H9 (cell line): ENCODE data around the gene ABHD17B. TPM values are rescaled to one million over a fixed set of nuclear protein-coding genes. Genes with fewer than 3 reads are reported as not detected.

ENCODE experiments used
- DNase-seq: peaks from one replicate; pipeline ENCODE4 v3.0.0-alpha.2; 2017
- H2AFZ ChIP-seq: one replicate; pipeline ENCODE4 v1.6.1; 2013; ENCODE audit warnings: mild to moderate bottlenecking, low read length, control low read depth, moderate library complexity
- H2AK5ac ChIP-seq: 2 replicates; pipeline ENCODE4 v1.6.1; 2013; ENCODE audit warnings: low read length, control low read depth, mixed read lengths; ENCODE audit not compliant: insufficient read length
- H2BK120ac ChIP-seq: one replicate; pipeline ENCODE4 v1.6.1; 2013; ENCODE audit warnings: low read depth, mild to moderate bottlenecking, low read length, control low read depth, inconsistent platforms; ENCODE audit not compliant: poor library complexity, severe bottlenecking
- H2BK12ac ChIP-seq: 2 replicates; pipeline ENCODE4 v1.6.1; 2013; ENCODE audit warnings: low read length, control low read depth, mixed read lengths, low read depth; ENCODE audit not compliant: insufficient read length
- H2BK15ac ChIP-seq: 2 replicates; pipeline ENCODE4 v1.6.1; 2013; ENCODE audit warnings: low read depth, low read length, control low read depth
- H2BK20ac ChIP-seq: one replicate; pipeline ENCODE4 v1.6.1; 2013; ENCODE audit warnings: low read depth, mild to moderate bottlenecking, low read length, control low read depth, inconsistent platforms; ENCODE audit not compliant: poor library complexity, severe bottlenecking
- H2BK5ac ChIP-seq: 2 replicates; pipeline ENCODE4 v1.6.1; 2013; ENCODE audit warnings: low read length, control low read depth, mixed read lengths; ENCODE audit not compliant: insufficient read length
- H3K14ac ChIP-seq: 2 replicates; pipeline ENCODE4 v1.6.1; 2013; ENCODE audit warnings: low read length, control low read depth; ENCODE audit not compliant: insufficient read depth
- H3K18ac ChIP-seq: 2 replicates; pipeline ENCODE4 v1.6.1; 2013; ENCODE audit warnings: low read depth, mild to moderate bottlenecking, mixed read lengths, low read length, control low read depth; ENCODE audit not compliant: insufficient read length
- H3K23ac ChIP-seq: 2 replicates; pipeline ENCODE4 v1.6.1; 2013; ENCODE audit warnings: low read length, control low read depth, mixed read lengths, low read depth; ENCODE audit not compliant: insufficient read length
- H3K23me2 ChIP-seq: 2 replicates; pipeline ENCODE4 v1.6.1; 2013; ENCODE audit warnings: low read depth, mild to moderate bottlenecking, mixed read lengths, low read length, control low read depth; ENCODE audit not compliant: insufficient read length, poor library complexity, severe bottlenecking
- H3K27ac ChIP-seq: 2 replicates; pipeline ENCODE4 v1.5.1; 2013; ENCODE audit warnings: low read length, control low read depth, mixed read lengths, low read depth; ENCODE audit not compliant: insufficient read length
- H3K27me3 ChIP-seq: 2 replicates; pipeline ENCODE4 v1.6.1; 2013; ENCODE audit warnings: low read length, control low read depth, inconsistent platforms; ENCODE audit not compliant: insufficient read depth
- H3K4ac ChIP-seq: 2 replicates; pipeline ENCODE4 v1.6.1; 2013; ENCODE audit warnings: low read depth, mild to moderate bottlenecking, control low read depth, inconsistent platforms, low read length, moderate library complexity
- H3K4me1 ChIP-seq: 2 replicates; pipeline ENCODE4 v1.6.1; 2013; ENCODE audit warnings: low read length, control low read depth, inconsistent platforms; ENCODE audit not compliant: insufficient read depth
- H3K4me2 ChIP-seq: 2 replicates; pipeline ENCODE4 v1.6.1; 2013; ENCODE audit warnings: low read length, control low read depth, mixed read lengths; ENCODE audit not compliant: insufficient read length, insufficient read depth
- H3K56ac ChIP-seq: 2 replicates; pipeline ENCODE4 v1.6.1; 2013; ENCODE audit warnings: low read depth, mild to moderate bottlenecking, mixed read lengths, low read length, control low read depth; ENCODE audit not compliant: insufficient read length
- H3K79me1 ChIP-seq: 2 replicates; pipeline ENCODE4 v1.6.1; 2013; ENCODE audit warnings: low read depth, mild to moderate bottlenecking, moderate library complexity, low read length, control low read depth, inconsistent platforms; ENCODE audit not compliant: insufficient read depth, poor library complexity, severe bottlenecking
- H3K79me2 ChIP-seq: 2 replicates; pipeline ENCODE4 v1.6.1; 2013; ENCODE audit warnings: low read length, control low read depth, inconsistent platforms; ENCODE audit not compliant: insufficient read depth
- H3K9ac ChIP-seq: 2 replicates; pipeline ENCODE4 v1.6.1; 2013; ENCODE audit warnings: low read length, control low read depth, mixed read lengths; ENCODE audit not compliant: insufficient read length; ENCODE audit errors: extremely low read depth
- H3K9me3 ChIP-seq: one replicate; pipeline ENCODE4 v1.6.1; 2013; ENCODE audit warnings: low read depth, low read length, inconsistent platforms; ENCODE audit not compliant: control insufficient read depth
- H3T11ph ChIP-seq: one replicate; pipeline ENCODE4 v1.6.1; 2013; ENCODE audit warnings: mild to moderate bottlenecking, low read length, control low read depth, inconsistent platforms
- H4K20me1 ChIP-seq: one replicate; pipeline ENCODE4 v1.6.1; 2013; ENCODE audit not compliant: control insufficient read depth, insufficient read length, insufficient read depth
- H4K5ac ChIP-seq: 2 replicates; pipeline ENCODE4 v1.6.1; 2013; ENCODE audit warnings: low read depth, mild to moderate bottlenecking, mixed read lengths, low read length, control low read depth; ENCODE audit not compliant: insufficient read length
- H4K8ac ChIP-seq: replicated peaks from 2 replicates; pipeline ENCODE4 v1.6.1; 2013; ENCODE audit warnings: low read length, control low read depth, mixed read lengths, low read depth; ENCODE audit not compliant: insufficient read length
- H4K91ac ChIP-seq: 2 replicates; pipeline ENCODE4 v1.6.1; 2013; ENCODE audit warnings: low read depth, mild to moderate bottlenecking, moderate library complexity, mixed read lengths, low read length, control low read depth; ENCODE audit not compliant: insufficient read length
- H3K27ac Mint-ChIP-seq, 3 experiments: 2 replicates in 2 of 3; 3 replicates in 1 of 3; pipeline ENCODE4 v1.8.0; 2020 to 2021; ENCODE audit warnings: mixed read lengths in 3 of 3, mild to moderate bottlenecking in 1 of 3, moderate library complexity in 1 of 3
- H3K27me3 Mint-ChIP-seq: 2 replicates; pipeline ENCODE4 v1.8.0; 2021; ENCODE audit warnings: low read depth, mild to moderate bottlenecking, moderate library complexity, mixed read lengths
- H3K36me3 Mint-ChIP-seq, 3 experiments: 2 replicates in 2 of 3; 3 replicates in 1 of 3; pipeline ENCODE4 v1.8.0; 2020 to 2021; ENCODE audit warnings: low read depth in 3 of 3, mixed read lengths in 3 of 3; ENCODE audit not compliant: insufficient read depth in 1 of 3
- H3K4me1 Mint-ChIP-seq, 2 experiments: 2 replicates each; pipeline ENCODE4 v1.8.0; 2020; ENCODE audit warnings: mixed read lengths in 2 of 2
- H3K4me3 Mint-ChIP-seq, 2 experiments: 2 replicates in 1 of 2; 3 replicates in 1 of 2; pipeline ENCODE4 v1.8.0; 2020 to 2021; ENCODE audit warnings: mild to moderate bottlenecking in 2 of 2, mixed read lengths in 2 of 2, moderate library complexity in 1 of 2
- H3K9me3 Mint-ChIP-seq, 2 experiments: 2 replicates in 1 of 2; 3 replicates in 1 of 2; pipeline ENCODE4 v1.8.0; 2020; ENCODE audit warnings: mild to moderate bottlenecking in 2 of 2, mixed read lengths in 2 of 2, moderate library complexity in 1 of 2
- WGBS: extraction: QIAGEN DNeasy Blood & Tissue Kit; methylation state at CpG from one replicate; pipeline ENCODE4 v1.1.7; 2013; ENCODE audit warnings: missing lambda C conversion rate, low lambda C conversion rate, mixed read lengths; ENCODE audit not compliant: insufficient read length; ENCODE audit errors: extremely low coverage; 5-methylcytosine and 5-hydroxymethylcytosine counted together
- total RNA-seq: library from RNA; stranded (reverse); gene quantifications from 2 replicates; pipeline ENCODE4 v1.2.1, GENCODE V29; 2021
- TF ChIP-seq, protein P1 (sequence below): fragments of 200-600 bp; sonication (generic); conservative IDR thresholded peaks from 3 replicates; pipeline ENCODE4 v1.8.0; 2021; ENCODE audit warnings: antibody characterized with exemption, mild to moderate bottlenecking

The ABHD17B gene
- total RNA-seq, 1 experiment from 2014 or later: 67.6 TPM

DNA sequence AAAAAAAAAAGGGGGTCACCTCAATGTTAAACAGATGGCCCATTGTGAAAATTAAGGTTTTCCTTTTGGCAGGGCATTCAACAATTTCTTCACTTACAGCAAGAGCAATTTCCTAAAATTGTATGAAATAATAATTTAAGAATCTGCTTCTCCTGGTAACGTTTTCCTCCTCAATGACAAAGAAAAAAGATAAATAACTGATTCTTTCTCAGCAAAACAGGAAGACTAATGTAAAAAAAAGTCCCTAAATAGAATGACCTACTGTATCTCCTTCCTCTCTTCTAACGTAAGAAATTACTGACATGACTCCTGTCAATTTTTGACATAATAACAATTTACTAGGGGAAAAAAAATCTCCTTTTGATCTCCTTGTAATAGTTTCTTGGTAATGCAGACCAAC is 25.5 kb downstream of the ABHD17B start:
- peaks cover 33 to 50% (median 45%) of the 10 kb centered on the region in 3 experiments for H3K36me3 Mint-ChIP-seq
- no CpG with 5 or more reads among the region's 2 CpGs for WGBS
- H3K23ac ChIP-seq: no peak overlapping the region
- H2BK20ac ChIP-seq: no peak overlapping the region
- TF ChIP-seq, protein P1, sequence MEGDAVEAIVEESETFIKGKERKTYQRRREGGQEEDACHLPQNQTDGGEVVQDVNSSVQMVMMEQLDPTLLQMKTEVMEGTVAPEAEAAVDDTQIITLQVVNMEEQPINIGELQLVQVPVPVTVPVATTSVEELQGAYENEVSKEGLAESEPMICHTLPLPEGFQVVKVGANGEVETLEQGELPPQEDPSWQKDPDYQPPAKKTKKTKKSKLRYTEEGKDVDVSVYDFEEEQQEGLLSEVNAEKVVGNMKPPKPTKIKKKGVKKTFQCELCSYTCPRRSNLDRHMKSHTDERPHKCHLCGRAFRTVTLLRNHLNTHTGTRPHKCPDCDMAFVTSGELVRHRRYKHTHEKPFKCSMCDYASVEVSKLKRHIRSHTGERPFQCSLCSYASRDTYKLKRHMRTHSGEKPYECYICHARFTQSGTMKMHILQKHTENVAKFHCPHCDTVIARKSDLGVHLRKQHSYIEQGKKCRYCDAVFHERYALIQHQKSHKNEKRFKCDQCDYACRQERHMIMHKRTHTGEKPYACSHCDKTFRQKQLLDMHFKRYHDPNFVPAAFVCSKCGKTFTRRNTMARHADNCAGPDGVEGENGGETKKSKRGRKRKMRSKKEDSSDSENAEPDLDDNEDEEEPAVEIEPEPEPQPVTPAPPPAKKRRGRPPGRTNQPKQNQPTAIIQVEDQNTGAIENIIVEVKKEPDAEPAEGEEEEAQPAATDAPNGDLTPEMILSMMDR: no peak
- H4K5ac ChIP-seq: no peak overlapping the region
- no peak for DNase-seq
- H2BK120ac ChIP-seq: no peak overlapping the region
- H3K79me1 ChIP-seq: peaks cover 5% of the 10 kb centered on the region
- H3K4ac ChIP-seq: no peak overlapping the region
- H3K27ac Mint-ChIP-seq: no peak overlapping the region
- H3K27me3 ChIP-seq: no peaks in the 10 kb centered on the region
- no peak overlapping the region for H3K4me3 Mint-ChIP-seq
- no peak overlapping the region for H4K8ac ChIP-seq
- H3K4me2 ChIP-seq: no peak overlapping the region
- H3K4me1 Mint-ChIP-seq: peaks cover 14 to 17% of the 10 kb centered on the region in 2 experiments
- no peak overlapping the region for H2BK12ac ChIP-seq
- H3K27me3 Mint-ChIP-seq: no peaks in the 10 kb centered on the region
- no peak overlapping the region for H2BK15ac ChIP-seq
- no peak overlapping the region for H3K56ac ChIP-seq
- no peak overlapping the region for H2AFZ ChIP-seq
- H3K27ac ChIP-seq: no peak overlapping the region
- H3K9me3 Mint-ChIP-seq: peaks cover 20 to 33% of the 10 kb centered on the region in 2 experiments; a peak in 4 of 5 replicates
- no peak overlapping the region for H2BK5ac ChIP-seq
- no peak overlapping the region for H3K9ac ChIP-seq
- no peaks in the 10 kb centered on the region for H3K9me3 ChIP-seq
- no peak overlapping the region for H3K18ac ChIP-seq
- H4K20me1 ChIP-seq: no peaks in the 10 kb centered on the region
- H4K91ac ChIP-seq: no peak overlapping the region
- no peak overlapping the region for H3T11ph ChIP-seq
- H3K14ac ChIP-seq: no peak overlapping the region
- peaks cover 47% of the 10 kb centered on the region for H3K79me2 ChIP-seq
- H3K23me2 ChIP-seq: no peaks in the 10 kb centered on the region
- no peak overlapping the region for H2AK5ac ChIP-seq
- no peaks in the 10 kb centered on the region; the same call in 1 of the 2 replicates for H3K4me1 ChIP-seq
